KOPT-K1 (cell line): ENCODE results near the gene MAN1C1.

Experiments
- H3K27ac ChIP-seq: fragments of 200-600 bp; sonication (generic); 2 replicates; pipeline ENCODE4 v1.5.1; 2016; ENCODE audit warnings: antibody characterized with exemption, mild to moderate bottlenecking, low read depth, low read length; ENCODE audit not compliant: poor library complexity, severe bottlenecking
- H3K36me3 ChIP-seq: fragments of 200-600 bp; sonication (generic); 2 replicates; pipeline ENCODE4 v1.5.1; 2017; ENCODE audit warnings: antibody characterized with exemption, mild to moderate bottlenecking, low read length, moderate library complexity; ENCODE audit not compliant: insufficient read depth
- H3K9me3 ChIP-seq: fragments of 200-600 bp; sonication (generic); 2 replicates; pipeline ENCODE4 v1.5.1; 2017; ENCODE audit warnings: antibody characterized with exemption, low read length, mild to moderate bottlenecking; ENCODE audit not compliant: insufficient read depth, poor library complexity, severe bottlenecking

MAN1C1 gene

DNA sequence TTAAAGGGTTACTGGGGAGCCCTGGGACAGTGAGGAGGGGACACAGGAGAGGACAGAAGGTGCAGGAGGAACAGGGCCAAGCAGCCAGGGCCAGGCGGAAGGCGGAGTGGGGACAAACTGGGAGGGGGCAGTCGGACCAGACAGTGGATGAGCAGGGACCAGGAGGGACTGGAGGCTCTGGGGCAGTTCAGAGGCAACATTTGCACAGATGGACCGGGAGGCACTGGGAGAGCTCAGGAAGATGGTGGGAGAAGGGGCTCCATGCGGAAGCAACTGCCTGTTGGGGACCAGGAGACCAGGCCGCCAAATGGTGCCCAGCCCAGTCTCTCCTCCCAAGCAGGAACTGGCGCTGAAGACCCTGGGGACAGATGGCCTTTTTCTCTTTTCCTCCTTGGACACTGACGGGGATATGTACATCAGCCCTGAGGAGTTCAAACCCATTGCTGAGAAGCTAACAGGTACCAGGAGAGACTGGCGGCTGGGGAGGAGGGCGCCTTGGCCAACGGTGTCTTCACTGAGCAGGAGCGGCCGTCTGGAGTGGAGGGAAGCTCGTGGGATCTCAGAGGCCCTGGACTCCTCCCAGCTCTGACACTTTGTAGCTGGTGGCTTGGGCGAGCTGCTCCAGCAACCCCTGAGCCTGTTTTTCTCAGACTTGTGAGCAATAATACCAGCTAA is 184.2 kb downstream of the MAN1C1 start:
- Histone ChIP-seq H3K9me3 (no peaks in the 10 kb centered on the region), H3K27ac (no peak overlapping the region), H3K36me3 (no peaks in the 10 kb centered on the region)

DNA sequence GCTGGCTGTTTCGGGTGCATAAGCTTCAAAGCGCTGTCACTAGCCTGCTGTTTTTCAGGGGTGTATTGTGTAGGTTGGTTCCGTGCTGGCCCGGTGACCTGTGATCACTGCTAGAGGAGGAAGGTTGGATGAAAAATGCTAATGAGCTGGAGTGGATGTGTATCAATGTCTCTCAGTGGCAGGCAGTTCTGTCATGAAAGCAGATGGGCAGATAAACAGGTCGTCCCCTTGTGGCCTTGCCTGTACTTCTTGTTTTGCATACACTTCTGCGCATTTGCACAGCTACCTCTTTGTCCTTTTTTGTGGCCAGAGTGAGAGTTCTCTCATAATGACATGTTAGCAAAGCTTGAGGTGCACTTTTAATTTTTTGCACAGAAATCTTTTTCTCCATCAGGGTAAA is 186.3 kb downstream of the MAN1C1 start:
- no peaks in the 10 kb centered on the region for H3K9me3 ChIP-seq
- no peaks in the 10 kb centered on the region for H3K36me3 ChIP-seq
- no peak overlapping the region for H3K27ac ChIP-seq

DNA sequence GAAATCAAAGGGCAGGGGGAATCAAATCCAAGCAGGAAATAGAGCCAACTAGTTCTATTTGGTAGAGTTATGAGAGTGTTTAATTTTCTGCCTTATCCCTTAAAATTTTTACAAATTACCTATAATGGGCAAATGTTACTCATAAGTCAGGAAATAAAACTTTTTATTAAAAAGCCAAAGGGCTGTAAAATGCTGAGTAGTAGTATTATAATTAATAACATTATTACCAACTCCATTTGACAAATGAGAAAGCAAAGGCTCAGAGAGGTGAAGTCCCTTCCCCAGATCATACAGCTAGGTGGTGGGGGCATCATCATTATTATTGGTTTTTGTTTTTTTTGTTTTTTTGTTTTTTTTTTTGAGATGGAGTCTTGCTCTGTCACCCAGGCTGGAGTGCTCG is 186.8 kb downstream of the MAN1C1 start:
- Histone ChIP-seq H3K27ac (no peak overlapping the region), H3K36me3 (no peaks in the 10 kb centered on the region), H3K9me3 (no peaks in the 10 kb centered on the region)

DNA sequence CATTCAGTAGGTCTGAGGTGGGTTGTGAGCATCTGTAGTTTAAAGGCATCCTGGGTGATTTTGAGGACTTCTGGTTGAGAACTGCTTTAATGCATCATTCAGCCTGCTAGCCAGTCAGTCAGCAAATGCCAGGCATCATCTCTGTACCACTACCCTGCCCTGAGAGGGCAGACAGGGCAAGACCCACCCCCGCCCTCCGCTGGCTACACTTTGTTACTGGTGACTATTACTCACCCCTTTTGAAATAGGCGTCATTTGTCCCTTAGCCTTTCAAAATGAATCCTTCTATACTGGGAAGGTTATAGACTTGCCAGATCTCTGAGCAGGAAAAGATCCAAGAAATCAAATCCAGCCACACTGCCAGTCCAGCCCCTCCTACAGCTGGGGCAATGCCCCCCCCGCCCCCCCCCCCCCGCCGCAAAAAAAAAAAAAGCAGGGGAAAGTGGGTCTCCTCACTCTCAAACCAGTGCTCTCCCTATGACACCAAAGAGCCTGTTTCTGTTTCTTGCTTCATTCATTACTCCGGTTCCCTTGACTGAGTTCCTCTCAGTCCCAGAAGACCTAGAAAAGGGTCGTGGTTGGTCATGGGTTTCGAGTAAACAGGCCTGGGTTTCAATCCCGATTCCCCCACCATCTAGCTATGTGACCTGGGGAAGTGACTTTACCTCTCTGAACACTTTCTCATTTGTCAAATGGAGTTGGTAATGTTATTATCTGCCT is 187.8 kb downstream of the MAN1C1 start:
- H3K9me3 ChIP-seq, result no peaks in the 10 kb centered on the region
- H3K27ac ChIP-seq, result no peak overlapping the region
- H3K36me3 ChIP-seq, result no peaks in the 10 kb centered on the region

DNA sequence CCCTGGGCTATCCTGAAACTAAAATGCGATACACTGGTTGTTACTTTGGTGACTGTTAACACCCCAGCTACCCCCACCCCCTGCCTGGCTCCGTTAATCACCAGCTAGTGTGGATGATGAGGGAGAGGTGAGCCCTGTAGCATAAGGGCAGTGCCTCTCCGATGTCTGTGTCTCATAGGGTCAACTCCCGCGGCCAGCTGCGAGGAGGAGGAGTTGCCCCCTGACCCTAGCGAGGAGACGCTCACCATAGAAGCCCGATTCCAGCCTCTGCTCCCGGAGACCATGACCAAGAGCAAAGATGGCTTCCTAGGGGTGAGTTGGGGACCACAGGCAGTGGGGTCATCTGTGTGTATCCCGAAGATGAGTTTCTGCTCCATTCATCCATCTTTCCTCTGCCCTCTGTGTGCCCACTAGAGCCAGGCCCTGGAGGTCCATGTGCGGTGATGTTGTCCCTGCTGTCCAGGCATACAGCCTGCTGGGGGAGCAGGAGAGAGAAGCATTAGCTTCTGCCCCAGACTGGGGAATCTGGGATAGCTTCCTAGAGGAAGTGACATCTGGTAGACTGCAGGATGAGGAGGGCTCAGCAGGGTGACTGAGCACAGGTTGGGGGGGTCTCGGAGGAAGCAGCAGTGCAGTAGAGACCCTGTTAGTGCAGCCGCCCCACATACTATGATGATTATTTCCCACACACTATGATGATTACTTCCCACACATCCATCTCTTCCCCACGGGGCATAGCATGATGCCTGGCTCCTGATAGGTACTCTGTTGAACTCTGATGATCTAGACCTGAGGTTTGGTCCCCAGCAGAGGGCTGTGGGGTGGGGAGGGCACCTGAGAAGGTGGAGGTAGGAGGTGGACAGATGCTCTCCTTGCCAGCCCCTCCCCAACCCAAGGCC is 188.6 kb downstream of the MAN1C1 start:
- Histone ChIP-seq H3K9me3 (no peaks in the 10 kb centered on the region), H3K36me3 (no peaks in the 10 kb centered on the region), H3K27ac (no peak overlapping the region)

DNA sequence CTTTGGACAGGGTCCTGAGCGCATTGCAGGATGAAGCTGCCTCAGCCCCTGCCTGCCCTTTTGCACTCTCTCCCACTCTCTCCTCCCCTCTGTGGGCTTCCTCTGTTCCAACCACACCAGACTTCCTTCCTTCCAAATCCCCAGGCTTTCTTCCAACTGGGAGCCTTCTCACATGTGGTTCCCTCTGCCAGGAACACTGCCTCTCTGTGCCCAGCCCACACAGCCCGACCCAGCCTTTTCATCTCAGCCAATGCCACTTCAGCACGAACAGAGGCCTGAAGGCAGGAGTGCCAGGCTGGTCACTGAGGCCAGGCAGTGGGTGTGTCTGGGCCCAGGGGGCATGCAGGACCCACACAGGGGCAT is 189.3 kb downstream of the MAN1C1 start:
- Histone ChIP-seq H3K27ac (no peak overlapping the region), H3K36me3 (no peaks in the 10 kb centered on the region), H3K9me3 (no peaks in the 10 kb centered on the region)

DNA sequence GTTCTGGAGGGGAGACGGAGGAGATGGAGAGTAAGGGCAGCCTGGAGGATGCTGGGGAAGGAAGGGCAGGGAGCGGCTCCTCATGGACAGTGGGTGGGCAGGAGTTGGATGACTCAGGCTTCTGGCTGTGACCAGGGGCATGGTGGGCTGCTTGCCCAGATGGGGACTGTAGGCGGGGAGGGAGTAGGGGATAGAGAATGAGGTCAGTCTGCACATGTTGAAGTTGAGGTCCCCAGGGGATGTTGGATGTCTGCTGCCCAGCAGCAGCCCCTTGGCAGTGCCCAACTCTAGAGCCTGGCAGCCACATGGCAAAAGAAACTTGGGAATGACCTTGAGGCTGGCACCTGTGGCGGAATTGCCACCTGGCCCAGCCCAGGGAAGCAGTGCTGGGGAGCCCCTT is 189.8 kb downstream of the MAN1C1 start:
- H3K27ac ChIP-seq, result no peak overlapping the region
- no peaks in the 10 kb centered on the region for H3K36me3 ChIP-seq
- no peaks in the 10 kb centered on the region for H3K9me3 ChIP-seq

DNA sequence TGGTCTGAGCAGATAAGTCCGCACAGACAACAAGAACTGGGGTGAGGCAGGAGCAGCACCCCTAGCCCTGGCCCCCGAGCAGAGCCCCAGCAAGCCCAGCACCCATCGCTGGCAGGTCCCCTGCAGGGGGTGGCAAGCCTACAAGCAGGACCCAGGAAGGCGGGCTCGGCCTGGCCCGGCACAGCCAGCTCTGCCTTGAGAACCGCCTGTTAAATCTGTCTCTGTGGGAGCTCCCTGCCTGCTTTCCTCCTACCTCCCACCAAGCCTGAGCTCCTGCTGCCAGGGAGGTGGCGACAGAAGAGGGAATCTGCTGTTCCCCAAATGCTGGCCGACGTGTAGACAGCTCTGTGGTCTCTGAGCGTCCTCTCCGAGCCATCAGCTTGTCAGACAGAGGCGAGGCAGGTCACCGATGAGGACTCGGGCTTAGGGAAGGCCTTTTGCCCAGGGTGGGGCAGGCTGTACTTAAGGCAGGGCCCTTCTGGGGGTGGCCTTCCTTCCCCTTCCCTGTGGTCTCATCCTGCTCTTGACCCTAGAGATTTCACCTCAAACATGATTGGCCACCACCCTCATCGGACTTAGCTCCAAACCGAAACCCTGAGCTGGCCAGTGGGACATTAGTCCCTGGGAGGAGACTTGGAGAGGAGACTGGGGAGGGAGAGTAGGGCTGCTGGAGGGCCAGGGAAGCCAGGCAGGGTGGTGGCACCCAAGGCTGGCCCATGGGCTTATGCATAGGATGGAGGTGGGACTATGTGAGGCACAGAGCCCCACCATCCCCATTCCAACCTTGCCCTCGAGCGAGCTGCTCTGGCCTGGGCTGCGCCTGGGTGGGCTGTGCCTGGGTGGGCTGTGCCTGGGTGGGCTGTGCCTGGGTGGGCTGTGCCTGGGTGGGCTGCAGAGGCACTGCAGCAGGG is 191.1 kb downstream of the MAN1C1 start:
- Histone ChIP-seq H3K9me3 (no peaks in the 10 kb centered on the region), H3K27ac (no peak overlapping the region), H3K36me3 (no peaks in the 10 kb centered on the region)

DNA sequence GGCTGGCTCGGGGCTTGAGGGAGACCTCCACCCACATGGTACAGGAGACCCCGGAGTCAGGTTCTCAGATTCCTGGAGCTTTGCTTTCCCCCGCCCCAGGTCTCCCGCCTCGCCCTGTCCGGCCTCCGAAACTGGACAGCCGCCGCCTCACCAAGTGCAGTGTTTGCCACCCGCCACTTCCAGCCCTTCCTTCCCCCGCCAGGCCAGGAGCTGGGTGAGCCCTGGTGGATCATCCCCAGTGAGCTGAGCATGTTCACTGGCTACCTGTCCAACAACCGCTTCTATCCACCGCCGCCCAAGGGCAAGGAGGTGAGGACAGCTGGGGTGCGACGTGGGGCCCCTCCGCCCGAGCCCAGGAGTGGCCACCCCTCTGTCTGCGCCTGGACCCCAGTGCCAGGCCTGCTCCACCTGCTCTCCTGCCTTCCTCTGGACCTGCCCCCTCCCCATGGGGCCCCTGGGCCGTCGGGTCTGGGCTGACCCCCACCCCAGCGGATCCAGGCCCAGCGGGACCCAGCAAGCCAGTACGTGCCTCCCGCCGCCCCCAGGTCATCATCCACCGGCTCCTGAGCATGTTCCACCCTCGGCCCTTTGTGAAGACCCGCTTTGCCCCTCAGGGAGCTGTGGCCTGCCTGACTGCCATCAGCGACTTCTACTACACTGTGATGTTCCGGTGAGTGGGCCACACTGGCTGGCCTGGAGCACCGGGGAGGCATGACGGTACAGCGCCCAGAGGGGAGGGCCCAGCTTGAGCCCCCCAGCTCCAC is 192.1 kb downstream of the MAN1C1 start:
- Histone ChIP-seq H3K27ac (no peak overlapping the region), H3K36me3 (no peaks in the 10 kb centered on the region), H3K9me3 (no peaks in the 10 kb centered on the region)

DNA sequence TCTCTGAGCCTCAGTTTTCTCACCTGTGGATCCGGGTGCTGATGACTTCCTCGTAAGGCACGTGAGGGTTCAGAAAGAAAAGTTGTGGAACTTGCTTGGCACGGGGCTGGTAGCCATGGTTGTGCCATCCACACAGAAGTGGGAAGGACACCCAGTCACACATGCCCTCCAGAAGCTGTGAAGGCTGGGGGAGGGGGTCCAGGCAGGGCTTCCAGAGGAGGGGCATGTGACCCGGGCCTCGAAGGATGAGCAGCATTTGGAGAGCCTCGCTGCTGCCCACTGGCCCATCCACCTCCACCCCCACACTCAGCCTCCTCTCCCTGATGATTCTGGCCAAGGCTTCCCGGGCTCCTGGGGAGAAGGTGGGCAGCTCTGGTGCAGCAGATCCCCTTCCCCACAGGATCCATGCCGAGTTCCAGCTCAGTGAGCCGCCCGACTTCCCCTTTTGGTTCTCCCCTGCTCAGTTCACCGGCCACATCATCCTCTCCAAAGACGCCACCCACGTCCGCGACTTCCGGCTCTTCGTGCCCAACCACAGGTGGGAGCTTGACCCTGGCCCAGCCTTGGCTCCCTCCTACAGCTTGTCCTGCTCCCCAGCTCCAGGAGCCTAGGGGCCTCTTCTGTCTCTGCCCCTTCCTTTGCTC is 192.8 kb downstream of the MAN1C1 start:
- Histone ChIP-seq H3K27ac (no peak overlapping the region), H3K9me3 (no peaks in the 10 kb centered on the region), H3K36me3 (no peaks in the 10 kb centered on the region)

DNA sequence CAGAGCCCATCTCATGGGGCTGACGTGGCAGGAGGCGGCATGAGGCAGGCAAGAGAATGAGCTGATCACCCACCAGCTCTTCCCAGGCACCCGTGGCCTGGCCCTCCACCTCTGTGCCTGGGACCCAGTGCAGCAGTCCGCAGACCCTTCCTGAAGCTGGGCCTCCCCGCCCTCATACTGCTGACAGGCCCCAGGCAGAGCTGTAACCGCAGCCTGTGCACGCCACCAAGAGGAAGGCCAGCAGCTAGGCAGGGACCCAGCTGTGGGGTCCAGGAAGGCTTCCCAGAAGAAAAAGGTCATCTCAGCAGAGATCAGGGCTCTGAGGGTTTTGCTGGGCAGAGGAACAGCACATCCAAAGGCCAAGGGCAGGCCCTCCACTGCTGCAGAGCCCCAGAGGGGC is 193.3 kb downstream of the MAN1C1 start:
- Histone ChIP-seq H3K36me3 (no peaks in the 10 kb centered on the region), H3K27ac (no peak overlapping the region)

DNA sequence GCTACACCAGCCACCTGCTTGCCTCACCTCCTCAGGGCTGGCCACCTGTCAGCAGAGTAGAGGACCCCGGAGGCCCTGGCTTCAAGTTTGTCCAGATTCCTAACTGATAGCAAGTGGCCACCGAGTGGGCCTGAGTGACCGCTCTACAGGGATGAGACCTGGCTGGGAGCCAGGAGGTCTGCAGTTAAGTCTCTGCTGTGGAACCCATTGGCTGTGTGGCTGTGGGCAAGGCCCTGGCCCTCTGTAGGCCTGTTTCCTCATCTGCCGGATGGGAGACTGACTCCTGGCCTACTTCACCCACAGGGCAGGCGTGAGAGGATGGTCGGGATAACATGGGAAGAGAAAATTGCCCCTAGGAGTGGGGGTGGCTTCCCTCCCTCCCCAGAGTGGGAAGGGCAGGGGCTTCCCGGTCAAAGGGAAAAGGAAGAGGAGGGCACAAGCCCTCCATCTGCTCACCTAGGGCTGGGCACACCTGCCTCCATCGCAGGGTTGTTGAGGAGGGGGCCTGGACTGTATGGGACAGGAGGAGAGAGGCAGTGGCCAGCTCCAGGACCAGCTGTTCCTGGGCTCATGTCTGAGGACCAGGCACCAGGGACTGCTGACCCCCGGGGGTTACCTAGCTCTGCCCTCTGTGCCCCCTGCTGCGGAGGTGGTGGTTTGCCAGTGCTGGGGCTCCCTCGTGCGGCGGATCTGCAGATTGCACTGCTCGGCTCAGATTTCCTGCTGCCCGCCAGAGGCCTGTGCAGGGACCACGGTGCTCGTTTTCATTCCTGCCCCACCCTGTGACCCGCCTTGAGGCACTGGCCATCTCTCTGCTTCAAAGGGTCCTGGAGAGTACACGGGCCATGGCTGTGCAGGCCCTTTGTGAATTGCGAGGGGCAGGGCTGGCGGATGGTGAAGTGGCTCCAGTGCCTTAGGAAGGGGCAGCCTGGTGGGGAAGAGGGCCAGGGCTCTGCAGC is 194.0 kb downstream of the MAN1C1 start:
- no peaks in the 10 kb centered on the region for H3K36me3 ChIP-seq
- H3K9me3 ChIP-seq, result no peaks in the 10 kb centered on the region
- no peak overlapping the region for H3K27ac ChIP-seq

More for the DNA sequence above, 193.3 kb downstream of the MAN1C1 start:
- H3K9me3 ChIP-seq, result no peaks in the 10 kb centered on the region
